NCI-H1930 (cell line): ENCODE results near the gene CPT1C.

Experiments used
- DNase-seq, 2 experiments: peaks; one replicate each; lab custom pipeline; 2025; lab: John Stamatoyannopoulos, UW

The CPT1C gene

DNA sequence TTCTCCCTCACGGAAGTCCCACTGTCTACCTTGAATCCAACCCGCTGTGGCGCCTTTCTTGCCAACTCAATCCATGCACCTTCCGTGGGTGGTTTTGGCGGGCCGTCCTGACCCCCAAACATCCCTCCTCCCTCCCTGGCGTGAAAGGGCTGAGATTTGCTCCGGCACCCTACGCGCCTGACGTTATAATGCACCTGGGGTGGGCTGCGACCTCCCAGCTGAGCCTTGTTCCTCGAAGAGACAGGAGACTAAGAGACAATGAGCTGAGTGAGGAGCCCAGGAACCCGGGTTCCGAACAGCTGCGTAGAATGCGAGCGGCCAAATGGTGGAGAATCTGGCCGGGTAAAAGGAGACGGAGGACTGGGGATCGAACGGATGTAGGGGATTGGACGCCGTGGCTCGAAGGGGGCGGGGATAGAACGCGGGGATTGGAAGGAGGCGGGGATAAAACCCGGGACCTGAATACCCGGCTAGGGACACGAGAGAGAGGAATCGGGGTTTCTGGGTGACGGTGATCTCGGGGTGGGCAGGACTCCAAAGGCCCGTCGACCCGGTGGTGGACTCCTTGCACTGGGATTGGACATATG is at the start of gene CPT1C:
CPT1C (plus strand) TSS at position 461 of the 587 bp plus-strand sequence. CDS start 1,137 bp downstream, outside the sequence.
- peak; percentile 88 to 89 for DNase-seq

DNA sequence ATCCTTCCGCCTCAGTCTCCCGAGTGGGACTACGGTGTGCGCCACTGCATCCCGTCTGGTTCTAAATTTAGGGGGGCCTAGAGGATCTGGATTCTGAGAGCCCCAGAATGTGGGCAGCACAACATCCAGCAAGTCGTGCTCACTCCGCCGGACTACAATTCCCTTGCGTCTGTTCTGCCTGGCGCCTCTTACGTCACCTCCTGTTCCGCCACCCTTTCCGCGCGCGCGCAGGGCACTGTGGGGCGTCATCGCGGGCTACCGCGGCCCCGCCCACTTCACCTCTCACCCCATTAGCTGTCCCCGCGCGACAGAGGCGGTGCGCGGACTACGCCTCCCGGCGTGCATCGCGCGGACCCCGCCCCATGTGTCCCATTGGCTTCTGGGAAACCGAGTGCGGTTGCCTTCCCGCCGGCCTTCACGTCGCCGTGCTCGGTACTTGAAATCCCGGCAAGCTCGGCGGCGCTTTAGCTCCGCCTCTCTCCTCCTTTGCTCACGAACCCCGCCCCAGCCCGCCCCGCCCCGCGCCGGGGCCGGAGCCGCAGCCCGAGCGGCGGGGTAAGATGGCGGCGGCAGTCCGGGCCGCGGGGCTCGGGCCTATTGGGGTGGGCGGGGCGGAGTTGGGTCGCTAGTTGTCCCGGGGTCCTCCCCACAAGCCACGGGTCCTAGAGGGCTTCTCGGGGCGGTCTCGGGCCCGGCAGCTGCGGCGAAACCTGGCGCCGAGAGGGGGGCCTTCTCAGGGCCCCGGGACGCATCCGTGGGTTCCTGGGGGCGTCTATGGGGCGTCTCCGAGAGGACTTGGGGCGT is 49.0 kb upstream of the CPT1C start, which contains the start of gene SCAF1:
SCAF1 (plus strand) TSS at position 522 of the 804 bp plus-strand sequence. CDS start 2,818 bp downstream, outside the sequence.
- peak; percentile 100 for DNase-seq

- no peak for DNase-seq
These were observed 48.4 kb upstream of the CPT1C start for GRCh38 chr19:49642492-49643035.

DNA sequence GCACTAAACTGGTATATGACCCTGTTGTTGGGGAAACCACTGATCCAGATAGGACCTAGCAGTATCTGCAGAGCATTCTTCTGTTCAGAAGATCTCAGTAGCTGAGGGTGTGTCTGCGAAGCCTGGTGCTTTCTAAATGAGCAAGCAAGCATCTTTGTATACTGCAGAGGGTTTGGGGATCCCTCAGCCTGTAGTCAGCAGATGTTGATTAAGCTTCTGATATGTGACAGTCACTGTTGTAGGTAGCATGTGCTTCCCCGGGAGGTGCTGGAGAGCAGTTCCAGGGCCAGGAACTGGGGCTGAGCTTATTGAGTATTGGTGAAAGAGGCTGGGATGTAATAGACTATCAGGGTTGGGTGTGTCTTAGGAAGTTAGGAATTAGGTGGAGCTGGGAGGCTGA is 47.5 kb upstream of the CPT1C start:
- no peak for DNase-seq

DNA sequence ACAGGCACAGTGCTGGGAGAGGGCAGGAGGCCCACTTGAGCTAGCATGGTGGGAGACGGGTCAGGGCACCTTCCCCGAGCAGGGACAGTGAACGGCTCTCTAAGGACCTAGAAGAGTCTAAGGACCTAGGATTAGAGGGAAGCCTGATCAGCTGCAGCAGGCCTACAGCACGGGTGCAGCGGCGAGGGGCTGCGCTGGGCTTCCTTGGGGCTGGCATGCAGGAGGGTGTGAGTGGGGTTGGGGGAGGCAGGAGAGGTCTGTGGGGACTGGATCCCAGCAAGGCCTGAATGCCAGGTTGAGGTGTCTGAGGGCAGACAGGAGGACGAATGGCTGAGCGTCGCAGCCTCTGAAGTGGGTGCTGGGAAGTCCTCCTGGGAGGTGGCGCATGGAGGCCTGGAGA is 45.3 kb upstream of the CPT1C start:
- no peak for DNase-seq

DNA sequence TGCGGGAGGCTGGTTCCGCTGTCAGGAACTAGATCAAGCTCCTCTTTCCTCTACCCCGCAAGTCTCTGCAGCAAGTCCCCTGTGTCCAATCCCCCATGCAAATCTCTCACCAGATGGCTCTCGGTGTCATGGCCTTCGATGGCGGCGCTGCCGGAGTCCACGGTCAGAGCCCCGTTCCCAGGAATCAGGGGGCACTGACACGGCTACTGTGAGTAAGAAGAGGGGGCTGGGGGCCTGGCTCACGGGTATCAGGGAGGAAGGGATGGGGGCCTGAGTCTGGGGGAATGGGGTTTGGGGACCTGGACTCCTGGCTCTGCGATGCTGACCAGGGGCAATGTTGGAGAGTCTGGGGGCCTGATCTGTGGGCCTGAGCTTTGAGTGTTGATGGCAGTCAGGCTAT is 44.9 kb upstream of the CPT1C start:
- DNase-seq = no peak

- no peak for DNase-seq
These were observed 44.3 kb upstream of the CPT1C start for GRCh38 chr19:49646586-49646985.

DNA sequence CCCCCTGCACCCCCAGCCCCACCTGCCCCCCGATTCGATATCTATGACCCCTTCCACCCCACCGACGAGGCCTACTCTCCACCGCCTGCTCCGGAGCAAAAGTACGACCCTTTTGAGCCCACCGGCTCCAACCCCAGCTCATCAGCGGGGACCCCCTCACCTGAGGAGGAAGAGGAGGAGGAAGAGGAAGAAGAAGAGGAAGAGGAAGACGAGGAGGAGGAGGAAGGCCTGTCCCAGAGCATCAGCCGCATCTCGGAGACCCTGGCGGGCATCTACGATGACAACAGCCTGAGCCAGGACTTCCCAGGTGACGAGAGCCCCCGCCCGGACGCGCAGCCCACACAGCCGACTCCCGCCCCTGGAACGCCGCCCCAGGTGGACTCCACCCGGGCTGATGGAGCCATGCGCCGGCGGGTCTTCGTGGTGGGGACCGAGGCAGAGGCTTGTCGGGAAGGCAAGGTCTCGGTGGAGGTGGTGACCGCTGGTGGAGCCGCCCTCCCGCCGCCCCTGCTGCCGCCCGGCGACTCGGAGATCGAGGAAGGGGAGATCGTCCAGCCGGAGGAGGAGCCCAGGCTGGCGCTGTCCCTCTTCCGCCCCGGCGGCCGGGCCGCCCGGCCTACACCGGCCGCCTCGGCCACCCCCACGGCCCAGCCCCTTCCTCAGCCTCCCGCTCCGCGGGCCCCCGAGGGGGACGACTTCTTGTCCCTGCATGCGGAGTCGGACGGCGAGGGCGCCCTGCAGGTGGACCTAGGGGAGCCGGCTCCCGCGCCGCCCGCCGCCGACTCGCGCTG is 39.7 kb upstream of the CPT1C start:
- no peak for DNase-seq

GRCh38 chr19:49651820-49652550 is 38.9 kb upstream of the CPT1C start:
- DNase-seq = no peak

DNA sequence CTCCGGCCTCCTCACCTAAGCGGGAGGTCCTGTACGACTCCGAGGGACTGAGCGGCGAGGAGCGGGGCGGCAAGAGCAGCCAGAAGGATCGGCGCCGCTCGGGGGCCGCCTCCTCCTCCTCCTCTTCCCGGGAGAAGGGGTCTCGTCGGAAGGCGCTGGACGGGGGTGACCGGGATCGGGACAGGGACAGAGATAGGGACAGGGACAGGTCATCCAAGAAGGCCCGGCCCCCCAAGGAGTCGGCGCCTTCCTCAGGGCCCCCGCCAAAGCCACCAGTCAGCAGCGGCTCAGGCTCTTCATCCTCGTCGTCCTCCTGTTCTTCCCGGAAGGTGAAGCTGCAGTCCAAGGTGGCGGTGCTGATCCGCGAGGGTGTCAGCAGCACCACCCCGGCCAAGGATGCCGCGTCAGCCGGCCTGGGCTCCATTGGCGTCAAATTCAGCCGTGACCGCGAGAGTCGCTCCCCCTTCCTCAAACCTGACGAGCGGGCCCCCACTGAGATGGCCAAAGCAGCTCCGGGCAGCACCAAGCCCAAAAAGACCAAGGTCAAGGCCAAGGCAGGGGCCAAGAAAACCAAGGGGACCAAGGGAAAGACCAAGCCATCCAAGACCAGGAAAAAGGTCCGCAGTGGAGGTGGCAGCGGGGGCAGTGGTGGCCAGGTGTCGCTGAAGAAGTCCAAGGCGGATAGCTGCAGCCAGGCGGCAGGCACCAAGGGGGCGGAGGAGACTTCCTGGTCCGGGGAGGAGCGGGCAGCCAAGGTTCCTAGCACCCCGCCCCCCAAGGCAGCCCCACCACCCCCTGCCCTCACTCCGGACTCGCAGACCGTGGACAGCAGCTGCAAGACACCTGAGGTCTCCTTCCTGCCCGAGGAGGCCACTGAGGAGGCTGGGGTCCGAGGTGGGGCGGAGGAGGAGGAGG is 38.1 kb upstream of the CPT1C start:
- DNase-seq = no peak

DNA sequence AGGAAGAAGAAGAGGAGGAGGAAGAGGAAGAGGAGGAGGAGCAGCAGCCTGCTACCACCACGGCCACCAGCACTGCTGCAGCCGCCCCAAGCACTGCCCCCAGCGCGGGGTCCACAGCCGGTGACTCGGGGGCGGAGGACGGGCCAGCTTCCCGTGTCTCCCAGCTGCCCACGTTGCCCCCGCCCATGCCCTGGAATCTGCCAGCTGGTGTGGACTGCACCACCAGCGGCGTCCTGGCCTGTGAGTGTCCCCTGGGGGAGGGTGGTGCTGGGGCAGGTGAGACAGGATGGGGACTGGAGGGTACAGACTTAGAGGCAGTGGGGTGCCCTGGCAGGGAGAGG is 37.5 kb upstream of the CPT1C start:
- DNase-seq = no peak

DNA sequence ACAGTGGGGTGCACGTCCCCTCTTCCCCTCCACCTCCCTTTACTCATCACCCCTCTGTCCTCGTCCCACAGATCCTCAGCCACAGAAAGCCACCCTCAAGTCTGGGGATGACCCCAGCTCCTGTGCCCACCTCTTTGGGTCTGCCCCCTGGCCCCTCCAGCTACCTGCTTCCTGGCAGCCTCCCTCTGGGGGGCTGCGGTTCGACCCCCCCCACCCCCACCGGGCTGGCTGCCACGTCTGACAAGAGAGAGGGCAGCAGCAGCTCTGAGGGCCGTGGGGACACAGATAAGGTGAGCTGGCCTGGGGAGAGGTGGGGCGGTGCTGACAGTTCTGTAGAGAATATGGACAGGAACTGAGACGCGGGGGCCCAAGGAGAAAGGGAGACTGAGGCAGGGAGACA is 36.3 kb upstream of the CPT1C start:
- DNase-seq = no peak

- DNase-seq = no peak
These were observed 35.1 kb upstream of the CPT1C start for GRCh38 chr19:49655570-49656455.

- no peak for DNase-seq
These were observed 34.3 kb upstream of the CPT1C start for GRCh38 chr19:49656456-49657109.

DNA sequence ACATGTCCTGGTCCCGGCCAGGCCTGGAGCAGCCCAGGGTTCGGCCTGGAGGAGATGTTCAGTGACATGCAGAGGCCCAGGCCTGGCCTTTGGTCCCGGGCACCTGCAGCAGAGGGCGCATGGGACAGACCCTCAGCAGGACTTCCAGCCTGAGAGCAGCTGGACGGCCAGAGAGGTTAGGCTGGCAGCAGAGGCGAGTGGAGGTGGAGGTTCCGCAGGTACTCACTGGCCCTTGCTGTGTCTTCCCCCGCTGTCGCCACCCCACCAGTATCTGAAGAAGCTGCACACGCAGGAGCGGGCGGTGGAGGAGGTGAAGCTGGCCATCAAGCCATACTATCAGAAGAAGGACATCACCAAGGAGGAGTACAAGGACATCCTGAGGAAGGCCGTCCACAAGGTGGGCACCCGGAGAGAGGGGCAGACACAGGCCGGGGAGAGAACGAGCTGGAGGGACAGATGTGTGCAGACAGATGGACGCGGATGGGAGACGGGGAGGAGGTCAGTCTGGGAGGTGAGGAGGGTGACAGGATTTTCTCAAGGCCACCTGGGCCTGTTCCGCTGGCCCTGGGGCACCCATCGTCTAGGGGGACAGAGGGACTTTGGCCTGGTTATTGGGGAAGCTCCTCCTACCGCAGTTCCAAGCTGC is 33.3 kb upstream of the CPT1C start:
- DNase-seq = no peak

DNA sequence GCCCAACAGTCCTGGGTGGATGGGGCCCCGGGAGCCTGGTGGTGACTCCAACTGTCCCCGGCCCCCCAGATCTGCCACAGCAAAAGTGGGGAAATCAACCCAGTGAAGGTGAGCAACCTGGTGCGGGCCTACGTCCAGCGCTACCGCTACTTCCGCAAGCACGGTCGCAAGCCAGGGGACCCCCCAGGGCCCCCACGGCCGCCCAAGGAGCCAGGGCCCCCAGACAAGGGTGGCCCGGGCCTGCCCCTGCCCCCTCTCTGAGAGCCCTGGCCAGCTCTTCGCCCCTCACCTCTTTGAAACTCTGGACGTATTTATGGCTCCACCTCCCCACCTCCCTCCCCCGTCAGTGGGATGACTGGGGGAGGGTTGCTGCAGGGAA is 32.8 kb upstream of the CPT1C start:
- no peak for DNase-seq

DNA sequence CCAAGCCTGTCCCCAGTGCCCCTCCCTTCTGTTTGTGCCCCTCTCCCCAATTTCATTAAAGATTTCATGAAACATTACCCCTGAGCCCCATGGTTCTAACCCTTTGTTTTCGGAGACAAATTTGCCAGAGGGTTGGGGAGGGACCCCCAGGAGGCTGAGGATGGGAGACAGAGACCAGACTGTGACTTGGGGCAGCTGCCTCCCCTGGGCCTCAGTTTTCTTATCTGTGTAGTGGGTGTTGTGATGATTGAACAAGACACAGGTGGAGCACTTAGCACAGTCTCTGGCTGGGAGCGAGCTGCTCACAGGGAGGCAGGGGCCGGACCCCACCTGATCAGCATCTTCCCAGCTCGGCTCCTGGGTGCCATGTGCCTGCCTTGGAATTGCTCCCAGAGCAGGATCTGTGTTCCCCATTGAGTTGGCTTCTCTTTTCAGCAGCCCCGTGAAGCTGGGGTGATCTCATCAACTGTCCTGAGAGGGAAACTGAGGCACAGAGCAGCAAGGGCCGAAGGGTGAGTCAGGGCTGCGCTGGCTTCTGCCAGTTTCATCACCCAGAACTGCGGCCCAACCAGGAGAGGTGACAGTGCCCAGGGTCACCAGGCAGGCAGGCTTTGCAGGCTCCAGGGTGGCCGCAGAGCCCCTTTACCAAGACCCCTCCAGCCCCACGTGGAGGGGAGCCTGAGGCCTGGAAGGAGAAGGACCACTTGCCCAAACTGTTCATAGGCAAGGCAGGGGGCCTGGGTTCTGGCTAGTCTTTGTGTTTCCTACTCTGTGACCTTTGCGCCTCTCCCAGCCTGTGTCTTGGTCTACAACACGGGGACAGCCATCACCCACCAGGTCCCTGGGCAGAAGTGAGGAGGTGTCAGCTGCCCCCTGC is 32.1 kb upstream of the CPT1C start:
- no peak for DNase-seq
